Stimulated activated CD4-positive, alpha-beta T cell treated with anti-CD3 and anti-CD28 coated beads, Interleukin-1b, Interleukin-23, amount 100 ng/mL, for 4 hours (primary cell): ENCODE measurements around the gene DOCK7.
A peak's percentile ranks its signal among the peaks of the same experiment; 100 is the strongest.
"Not testable (repeated sequence)": the region's sequence is repeated elsewhere in the genome, so short reads cannot be mapped to it uniquely, and the experiment has no call there.

Experiments used
- DNase-seq, 2 donors: peaks; one replicate each; pipeline ENCODE4 v3.0.0-alpha.2; 2020; ENCODE audit warnings: low read depth in 2 of 2

Gene DOCK7, protein sequence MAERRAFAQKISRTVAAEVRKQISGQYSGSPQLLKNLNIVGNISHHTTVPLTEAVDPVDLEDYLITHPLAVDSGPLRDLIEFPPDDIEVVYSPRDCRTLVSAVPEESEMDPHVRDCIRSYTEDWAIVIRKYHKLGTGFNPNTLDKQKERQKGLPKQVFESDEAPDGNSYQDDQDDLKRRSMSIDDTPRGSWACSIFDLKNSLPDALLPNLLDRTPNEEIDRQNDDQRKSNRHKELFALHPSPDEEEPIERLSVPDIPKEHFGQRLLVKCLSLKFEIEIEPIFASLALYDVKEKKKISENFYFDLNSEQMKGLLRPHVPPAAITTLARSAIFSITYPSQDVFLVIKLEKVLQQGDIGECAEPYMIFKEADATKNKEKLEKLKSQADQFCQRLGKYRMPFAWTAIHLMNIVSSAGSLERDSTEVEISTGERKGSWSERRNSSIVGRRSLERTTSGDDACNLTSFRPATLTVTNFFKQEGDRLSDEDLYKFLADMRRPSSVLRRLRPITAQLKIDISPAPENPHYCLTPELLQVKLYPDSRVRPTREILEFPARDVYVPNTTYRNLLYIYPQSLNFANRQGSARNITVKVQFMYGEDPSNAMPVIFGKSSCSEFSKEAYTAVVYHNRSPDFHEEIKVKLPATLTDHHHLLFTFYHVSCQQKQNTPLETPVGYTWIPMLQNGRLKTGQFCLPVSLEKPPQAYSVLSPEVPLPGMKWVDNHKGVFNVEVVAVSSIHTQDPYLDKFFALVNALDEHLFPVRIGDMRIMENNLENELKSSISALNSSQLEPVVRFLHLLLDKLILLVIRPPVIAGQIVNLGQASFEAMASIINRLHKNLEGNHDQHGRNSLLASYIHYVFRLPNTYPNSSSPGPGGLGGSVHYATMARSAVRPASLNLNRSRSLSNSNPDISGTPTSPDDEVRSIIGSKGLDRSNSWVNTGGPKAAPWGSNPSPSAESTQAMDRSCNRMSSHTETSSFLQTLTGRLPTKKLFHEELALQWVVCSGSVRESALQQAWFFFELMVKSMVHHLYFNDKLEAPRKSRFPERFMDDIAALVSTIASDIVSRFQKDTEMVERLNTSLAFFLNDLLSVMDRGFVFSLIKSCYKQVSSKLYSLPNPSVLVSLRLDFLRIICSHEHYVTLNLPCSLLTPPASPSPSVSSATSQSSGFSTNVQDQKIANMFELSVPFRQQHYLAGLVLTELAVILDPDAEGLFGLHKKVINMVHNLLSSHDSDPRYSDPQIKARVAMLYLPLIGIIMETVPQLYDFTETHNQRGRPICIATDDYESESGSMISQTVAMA (N-terminal part only)

DNA sequence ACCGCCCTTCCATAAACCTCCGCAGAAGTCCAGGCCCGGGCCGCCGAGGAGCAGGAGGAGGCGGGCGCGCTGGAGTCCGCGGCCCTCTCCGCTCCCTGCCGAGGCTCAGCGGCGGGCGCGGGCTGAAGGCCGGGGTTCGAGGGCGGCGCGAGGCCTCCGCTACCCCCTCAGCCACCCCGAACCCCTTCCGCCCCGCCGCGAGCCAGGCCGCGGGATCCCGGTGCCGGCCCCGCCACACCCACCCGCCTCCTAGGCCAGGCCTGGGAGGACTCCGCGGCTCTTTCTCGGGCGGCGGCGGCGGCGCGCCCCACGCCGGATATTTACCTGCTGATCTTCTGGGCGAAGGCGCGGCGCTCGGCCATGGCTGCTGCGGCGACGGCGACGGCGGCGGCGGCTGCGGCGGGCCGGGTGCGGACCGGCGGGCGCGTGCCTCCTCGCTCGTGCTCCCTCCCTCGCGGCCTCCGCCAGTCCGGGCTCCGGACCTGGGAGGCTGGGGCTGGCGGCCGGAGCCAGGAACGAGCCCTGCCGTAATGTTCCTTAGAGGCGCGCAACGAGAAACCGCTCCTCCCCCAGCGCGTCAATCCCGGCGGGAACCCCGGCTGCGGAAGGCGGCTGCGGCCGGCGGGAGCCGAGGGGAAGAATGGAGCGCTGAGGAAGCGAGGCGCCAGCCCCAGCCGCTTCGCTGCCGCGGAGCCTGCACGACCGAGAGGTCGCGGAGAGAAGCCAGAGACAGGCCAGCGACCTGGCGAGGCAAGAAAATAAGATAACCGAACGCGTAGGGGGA, at the start of gene DOCK7:
DOCK7 (minus strand) TSS at position 484 of the 784 bp plus-strand sequence; CDS start at position 362, 122 bp downstream.
- peak; percentile 23 to 40 for DNase-seq

DNA sequence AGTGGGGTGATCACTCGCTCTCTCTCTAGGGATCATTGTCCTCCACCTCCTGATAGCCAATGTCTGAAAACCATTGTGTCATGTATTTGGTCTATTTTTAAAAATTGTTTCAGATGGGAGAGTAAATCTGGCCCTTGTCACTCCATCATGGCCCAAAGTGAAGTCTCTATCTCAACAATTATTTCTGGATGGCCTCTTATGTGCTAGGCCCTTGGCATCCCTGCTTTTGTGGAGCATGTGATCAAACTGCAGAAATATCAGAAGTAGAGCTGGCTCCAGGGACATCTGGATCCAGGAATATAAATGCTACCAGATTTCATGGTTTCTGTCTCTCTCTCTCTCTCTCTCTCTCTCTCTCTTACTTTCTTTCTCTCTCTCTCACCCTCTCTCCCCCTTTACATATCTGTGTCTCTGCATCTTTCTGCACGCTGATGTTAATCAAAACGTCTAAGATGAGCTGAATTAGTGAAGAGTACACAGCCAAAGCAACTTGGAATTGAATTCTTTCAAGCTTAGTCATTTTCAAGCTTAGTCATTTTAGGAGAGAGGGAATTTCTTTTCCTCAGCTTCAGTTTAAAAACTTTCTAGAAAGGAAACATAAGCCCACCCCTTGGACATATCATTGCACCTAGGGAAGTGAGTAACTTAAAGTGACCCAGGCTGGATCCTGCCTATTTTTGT, 47.4 kb upstream of the DOCK7 start:
- no peak for DNase-seq

DNA sequence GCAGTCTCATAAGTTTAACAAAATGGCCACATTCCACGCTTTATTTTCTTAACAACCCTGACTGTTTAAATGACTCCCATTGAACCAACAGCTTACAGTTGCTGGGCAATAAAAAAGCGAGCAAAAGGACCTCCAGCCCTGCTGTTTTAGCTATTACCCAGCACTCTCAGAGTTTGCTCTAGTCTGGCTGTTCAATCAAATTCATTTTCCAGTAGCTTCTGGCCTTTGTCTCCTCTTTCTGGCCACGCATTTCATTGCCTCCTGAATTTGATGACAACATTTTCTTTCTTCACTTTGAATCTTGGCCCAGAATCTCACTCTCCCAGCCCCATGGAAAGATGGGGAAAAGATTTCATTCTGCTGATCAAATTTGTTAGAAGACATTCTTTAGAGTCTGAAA, 44.1 kb upstream of the DOCK7 start:
- no peak for DNase-seq

DNA sequence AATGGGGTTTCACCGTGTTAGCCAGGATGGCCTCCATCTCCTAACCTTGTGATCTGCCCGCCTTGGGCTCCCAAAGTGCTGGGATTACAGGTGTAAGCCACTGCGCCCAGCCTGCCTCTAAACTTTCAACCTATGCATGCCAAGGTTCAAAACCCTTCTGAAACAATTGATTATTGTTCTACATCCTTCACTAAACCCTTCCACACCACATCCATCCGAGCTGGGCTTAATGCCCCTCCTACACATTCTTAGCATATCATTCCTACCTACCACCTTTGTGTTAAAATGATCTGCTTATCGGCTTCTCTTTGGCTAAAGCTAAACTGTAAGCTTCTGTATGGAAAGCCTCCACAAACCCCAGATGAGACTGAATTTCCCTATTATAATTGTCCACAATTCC, 40.8 kb upstream of the DOCK7 start:
- no peak for DNase-seq

DNA sequence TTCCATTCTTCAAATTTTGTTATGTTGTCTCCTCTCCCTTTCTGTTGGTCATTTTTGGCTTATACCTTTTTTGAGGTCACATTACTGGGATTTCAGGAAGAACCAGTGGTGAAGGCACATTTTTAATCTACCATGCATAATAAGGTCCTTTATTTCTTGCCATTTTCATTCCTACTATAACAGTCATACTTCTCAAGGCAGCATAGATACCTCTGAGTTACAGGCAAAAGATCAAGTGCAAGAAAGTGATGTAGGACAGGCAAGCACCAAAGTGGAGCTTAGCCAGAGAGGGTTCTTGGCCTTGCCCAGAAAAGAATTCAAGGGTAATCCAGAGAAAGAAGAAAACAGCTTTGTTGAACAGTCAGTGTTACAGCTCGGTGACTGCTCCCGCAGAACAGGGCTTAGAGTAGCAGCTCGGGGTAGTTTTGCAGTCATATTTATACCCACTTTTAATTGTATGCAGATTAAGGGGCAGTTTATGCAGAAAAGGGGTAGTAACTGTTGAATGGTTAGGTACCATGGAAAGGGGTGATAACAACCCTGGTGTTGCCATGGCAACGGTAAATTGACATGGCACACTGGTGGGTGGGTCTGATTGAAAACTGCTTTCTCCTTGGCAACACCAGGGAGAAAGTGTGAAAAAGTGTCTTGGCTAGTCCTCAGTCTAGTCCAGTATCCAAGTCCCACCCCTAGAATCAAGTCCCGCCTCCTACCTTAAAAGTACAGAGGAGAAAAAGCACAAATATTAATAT, 39.6 kb upstream of the DOCK7 start:
- DNase-seq: no peak

DNA sequence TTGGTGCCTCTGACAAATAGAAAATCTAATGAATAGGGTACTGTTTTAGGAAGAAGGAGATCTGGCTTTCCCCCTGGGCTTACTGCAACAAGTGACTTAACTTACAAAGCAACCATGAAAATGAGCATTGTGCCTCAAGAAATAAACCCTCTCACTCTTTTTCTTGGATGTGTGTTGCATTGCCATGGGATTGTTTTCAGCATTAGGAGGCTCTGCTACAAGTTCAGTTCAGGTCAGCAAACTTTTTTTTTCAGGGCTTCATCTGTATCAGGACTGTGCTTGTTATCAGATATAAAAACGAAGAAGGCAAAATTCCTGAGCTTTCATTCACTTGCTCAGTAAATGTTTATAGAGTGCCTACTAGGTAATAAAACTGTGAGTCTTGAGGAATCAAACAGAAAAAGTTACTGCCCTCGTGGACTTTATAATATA, 37.8 kb upstream of the DOCK7 start:
- DNase-seq: no peak

DNA sequence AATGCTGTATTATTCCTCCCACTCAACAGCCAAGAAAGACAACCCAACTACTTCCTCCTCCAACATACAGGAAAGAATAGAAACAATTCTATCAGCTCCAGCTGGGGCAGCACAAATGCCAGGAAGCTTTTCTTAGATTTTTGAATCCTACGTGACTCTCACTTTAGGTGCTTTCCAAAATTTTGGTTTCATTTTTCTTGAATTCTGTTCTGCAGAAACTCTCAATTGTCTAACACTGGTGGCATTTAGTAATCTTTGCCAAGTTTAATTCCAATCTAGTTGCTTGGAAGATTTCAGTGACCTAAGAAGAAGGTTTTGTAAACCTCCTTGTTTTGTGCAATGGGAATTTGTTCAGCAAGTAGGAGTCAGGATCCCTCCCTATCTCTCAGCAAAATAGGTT, 37.1 kb upstream of the DOCK7 start:
- DNase-seq: no peak

DNA sequence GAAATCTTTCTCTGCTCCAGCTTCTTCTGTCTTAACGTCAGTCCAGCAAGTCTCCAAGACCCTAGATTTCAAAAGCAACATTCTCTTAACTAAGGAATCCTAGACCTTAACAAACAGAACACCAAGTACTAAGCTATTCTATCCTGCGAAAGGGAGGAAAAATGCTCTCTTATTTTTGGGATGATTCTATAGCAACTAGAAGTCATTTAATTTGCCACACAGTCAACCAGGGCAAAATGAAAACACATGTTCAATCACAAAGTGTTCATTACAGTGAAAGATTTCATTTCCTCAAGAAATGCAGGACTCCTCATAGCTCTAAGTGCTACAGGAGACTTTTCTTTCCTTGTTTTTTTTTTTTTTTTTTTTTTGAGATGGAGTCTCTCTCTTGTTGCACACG, 36.2 kb upstream of the DOCK7 start:
- no peak for DNase-seq

DNA sequence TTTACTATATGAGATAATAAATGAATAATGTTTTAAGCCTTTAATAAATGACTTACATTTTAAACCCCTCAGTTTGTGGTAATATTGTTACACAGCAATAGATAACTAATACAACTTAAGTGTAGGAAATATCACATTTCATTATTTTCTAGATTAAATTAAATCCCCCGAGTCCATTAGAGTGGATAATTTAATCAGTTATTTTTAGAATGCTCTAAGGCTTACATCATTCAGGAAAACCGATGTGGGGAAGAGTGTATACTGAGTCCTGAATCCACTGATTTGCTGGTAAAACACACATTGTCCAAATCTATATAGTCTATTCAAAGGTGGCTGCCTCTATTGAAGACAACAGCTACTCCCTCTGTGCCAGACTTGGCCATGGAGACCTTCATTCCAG, 35.7 kb upstream of the DOCK7 start:
- DNase-seq: no peak

DNA sequence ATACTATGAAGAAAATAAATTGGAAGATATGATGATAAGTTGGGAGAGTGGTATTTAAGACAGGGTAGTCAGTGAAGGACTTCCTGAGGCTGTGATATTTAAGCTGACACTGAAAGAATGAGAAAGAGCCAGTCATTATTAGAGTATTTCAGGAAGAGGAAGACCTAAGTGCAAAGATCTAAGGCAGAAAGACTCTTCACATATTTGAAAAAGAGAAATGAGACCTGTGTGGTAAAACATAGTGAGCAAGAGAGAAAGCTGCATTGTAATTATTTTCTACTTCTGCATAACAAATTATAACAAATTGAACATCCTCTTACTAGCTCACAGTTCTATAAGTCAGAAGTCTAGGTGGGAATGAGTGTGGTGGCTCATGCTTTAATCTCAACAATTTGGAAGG, 34.6 kb upstream of the DOCK7 start:
- no peak for DNase-seq

DNA sequence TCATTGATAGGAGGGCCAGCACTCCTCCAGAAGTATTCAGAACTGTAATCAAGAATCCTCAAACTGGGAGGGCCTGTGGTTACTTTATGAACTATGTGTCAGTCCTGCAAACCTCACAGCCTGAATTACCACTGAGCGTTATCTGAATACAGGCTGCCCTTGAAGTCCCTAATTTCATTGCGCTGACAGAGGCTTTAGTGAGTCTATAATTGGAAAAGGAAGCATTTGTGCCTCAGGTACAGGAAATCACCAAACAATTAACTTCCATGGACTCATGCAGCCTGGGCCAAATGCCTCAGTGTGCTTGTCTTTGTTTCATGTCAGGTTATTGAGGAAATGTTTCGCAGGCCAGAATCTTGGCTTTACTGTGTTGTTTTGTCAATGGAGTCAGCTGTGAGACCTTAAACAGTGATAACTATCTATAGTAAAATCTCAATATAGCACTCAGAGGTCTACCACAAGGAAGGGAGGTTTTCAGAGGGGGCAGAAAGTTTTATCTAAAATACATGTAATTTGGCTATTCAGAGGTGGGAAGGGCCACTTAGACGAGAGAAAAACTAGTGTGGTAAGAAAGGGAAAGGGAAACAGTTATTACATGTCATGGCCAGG, 32.9 kb upstream of the DOCK7 start:
- DNase-seq: no peak

DNA sequence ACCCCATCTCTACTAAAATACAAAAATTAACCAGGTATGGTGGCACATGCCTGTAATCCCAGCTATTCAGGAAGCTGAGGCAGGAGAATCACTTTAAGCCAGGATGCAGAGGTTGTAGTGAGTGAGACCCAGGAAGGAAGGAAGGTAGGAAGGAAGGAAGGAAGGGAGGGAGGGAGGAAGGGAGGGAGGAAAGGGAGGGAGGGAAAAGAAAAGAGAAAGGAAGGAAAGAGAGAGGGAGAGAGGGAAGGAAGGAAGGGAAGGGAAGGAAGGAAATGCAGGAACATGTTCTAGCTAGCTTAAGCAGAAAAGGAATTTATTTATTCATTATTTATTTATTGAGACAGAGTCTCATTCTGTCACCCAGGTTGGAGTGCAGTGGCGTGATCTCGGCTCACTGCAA, 30.2 kb upstream of the DOCK7 start:
- DNase-seq: not testable (repeated sequence)

DNA sequence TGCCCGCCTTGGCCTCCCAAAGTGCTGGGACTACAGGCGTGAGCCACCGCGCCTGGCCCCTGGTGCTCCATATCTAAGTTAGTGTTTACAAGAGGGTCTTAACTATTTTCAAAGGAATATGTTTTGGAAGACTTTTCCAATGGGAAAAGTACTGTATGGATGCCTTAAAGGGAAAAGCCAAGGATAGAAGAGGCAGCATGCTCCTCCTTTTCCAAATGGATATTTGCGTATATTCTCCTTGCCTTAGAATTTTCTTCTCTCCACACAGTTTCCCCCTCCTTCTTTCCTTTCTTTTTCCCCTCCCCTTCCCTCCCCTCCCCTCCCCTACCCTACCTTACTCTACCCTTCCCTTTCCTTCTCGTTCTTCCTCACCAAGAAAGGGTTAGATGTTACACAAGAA, 29.3 kb upstream of the DOCK7 start:
- DNase-seq: no peak

DNA sequence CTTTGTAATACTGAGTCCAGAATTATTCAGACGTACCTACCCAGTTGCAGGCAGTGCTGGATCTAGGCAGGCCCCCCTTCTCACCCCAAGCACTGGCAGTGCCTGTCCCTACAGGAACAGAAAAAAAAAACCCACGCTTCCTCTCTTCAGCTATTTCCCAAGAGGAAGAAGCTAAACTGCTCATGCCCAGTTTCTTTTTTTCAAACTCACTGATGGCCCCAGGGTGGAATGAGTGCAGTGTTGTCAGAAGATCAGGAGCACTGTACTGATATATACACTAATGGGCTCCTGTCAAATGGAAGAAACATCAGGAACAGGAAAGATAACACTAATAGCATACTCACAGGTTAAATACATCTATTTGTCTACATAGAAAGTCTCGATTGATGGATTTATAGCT, 28.2 kb upstream of the DOCK7 start:
- no peak for DNase-seq

DNA sequence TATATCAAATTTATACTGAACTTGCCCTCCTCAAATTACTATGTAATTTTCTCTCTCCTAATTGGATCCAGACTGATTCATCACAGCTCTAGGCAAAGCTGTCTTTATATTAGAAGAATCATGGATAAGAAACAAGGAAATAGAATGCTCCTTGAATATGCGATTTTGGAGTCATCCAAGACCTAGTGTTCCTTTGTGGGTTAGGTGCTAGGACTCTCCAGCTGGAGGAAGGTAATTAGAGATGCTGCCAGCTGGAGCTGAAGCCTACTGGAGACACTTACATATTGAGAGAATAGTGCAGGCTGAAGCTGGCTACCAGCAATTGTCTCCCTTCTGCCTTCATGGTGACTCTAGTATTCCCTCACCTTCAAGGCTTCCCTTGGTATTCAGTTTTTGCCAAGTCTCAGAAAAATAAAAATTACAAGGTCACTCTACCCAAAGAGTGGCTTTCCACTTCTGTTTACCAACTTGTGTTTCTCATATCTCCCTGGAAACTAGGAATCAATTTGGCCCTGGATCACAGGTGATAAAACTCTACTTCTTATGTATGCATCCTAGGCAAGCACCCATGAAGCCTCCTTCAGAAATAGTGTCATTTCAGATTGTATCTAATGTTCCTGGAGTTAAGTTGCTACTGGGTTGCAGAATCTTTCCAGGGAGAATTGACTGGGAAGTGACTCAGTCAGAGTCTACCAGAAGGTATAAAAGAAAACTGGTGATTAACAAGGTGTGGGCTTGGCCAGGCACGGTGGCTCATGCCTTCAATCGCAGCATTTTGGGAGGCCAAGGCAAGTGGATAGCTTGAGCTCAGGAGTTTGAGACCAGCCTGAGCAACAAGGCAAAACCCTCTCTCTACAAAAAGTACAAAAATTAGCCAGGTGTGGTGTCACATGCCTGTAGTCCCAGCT, 24.4 kb upstream of the DOCK7 start:
- no peak for DNase-seq

DNA sequence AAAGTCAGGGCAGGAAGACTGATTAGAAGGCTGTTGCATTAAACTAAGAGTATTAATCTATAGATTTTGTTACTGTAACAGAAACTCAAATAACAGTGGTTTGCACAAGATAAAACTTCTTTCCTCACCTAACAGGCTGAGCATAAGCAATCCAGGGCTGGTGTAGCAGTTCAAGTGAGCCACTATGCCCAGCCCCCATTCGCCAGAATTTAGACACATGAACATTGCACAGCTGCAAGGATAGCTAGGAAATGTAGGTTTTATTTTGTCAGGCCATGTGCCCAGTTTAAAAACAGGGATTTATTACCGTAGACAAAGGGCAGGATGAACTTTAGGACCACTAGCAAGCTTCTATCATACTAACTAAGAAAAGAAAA, 19.5 kb upstream of the DOCK7 start:
- DNase-seq: no peak

DNA sequence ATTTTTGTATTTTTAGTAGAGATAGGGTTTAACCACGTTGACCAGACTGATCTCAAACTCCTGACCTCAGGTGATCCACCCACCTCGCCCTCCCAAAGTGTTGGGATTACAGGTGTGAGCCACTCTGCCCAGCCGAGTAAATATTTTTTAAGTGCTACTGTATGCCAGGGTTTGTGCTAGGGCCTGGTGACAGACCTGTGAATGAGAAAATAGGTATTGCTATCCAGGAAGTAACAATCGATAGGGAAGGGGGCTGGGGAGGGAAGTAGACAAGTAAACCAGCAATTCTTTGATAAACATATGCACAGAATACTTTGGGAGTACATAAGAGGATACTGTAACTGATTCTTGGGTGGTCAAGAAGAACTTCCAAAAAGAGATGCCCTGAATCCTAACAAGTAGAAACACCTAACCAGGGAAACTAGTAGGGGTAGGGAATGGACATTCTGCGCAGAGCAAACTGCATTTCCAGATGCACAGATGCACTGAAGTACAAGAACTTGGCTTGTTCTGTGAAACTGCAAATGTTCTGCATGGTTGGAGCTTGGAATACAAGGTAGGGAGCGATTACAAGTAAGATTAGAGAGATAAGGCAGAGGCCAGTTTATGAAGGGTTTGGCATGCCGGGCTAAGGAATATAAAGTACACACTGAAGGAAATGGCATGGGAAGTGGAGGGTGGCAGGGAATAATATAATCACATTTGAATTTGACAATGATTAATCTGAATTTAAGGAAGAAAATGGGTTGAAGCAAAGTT, 19.0 kb upstream of the DOCK7 start:
- no peak for DNase-seq

DNA sequence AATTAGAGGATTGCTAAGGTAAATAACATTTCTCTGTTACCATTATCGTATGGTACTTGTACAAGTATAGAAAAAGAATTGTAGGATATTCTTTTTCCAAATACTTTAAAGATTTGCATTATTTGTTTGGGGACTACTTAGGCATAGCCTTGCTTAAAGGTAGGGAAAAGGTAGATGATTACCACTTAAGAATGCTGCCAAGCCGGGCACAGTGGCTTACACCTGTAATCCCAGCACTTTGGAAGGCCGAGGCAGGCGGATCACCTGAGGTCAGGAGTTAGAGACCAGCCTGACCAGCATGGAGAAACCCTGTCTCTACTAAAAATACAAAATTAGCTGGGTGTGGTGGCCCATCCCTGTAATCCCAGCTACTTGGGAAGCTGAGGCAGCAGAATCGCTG, 10.0 kb upstream of the DOCK7 start:
- not testable (repeated sequence) for DNase-seq
